IMR-90 (cell line): ENCODE results near the gene PPM1M. TPM values are rescaled to one million over a fixed set of nuclear protein-coding genes. Genes with fewer than 3 reads are reported as not detected.
"Not testable (repeated sequence)": the region's sequence is repeated elsewhere in the genome, so short reads cannot be mapped to it uniquely, and the experiment has no call there.

Source experiments
- ATAC-seq: fragments of 200-7000 bp; cut with Tn5 transposase; 2 replicates; pipeline ENCODE4 v1.9.1; 2020; ENCODE audit warnings: low read depth, mild to moderate bottlenecking, moderate library complexity
- BruUV-seq: library from RNA; stranded (reverse); fragments of 400-500 nt; replicated peaks from 2 replicates; lab custom pipeline; 2021; lab: Mats Ljungman, UMichigan
- CTCF ChIA-PET: fragments of 300-600 bp; formaldehyde crosslinking; extraction: SDS; loops from one replicate; lab custom pipeline; 2021; ENCODE audit warnings: antibody characterized with exemption; lab: Yijun Ruan, JAX
- POLR2A ChIA-PET: fragments of 300-600 bp; sonication (Branson Sonifier 250); formaldehyde crosslinking; loops from one replicate; lab custom pipeline; 2022; ENCODE audit warnings: antibody characterized with exemption; ENCODE audit not compliant: unreplicated experiment; lab: Charles Lee
- DNase-seq: peaks from one replicate; pipeline ENCODE4 v3.0.0; 2013
- H2AFZ ChIP-seq: replicated peaks from 2 replicates; pipeline ENCODE3; 2013; ENCODE audit warnings: low read length, mild to moderate bottlenecking; ENCODE audit not compliant: poor library complexity
- H2AK5ac ChIP-seq: 2 replicates; pipeline ENCODE4 v1.6.1; 2013; ENCODE audit warnings: low read depth, low read length, inconsistent platforms
- H2AK9ac ChIP-seq: replicated peaks from 2 replicates; pipeline ENCODE3; 2013; ENCODE audit warnings: mild to moderate bottlenecking, low read depth, low read length, moderate library complexity; ENCODE audit not compliant: poor library complexity
- H2BK120ac ChIP-seq: 2 replicates; pipeline ENCODE4 v1.6.1; 2013; ENCODE audit warnings: low read depth, low read length, inconsistent platforms
- H2BK15ac ChIP-seq: 3 replicates; pipeline ENCODE4 v1.6.1; 2013; ENCODE audit warnings: low read depth, low read length, inconsistent platforms
- H2BK20ac ChIP-seq: 2 replicates; pipeline ENCODE4 v1.6.1; 2013; ENCODE audit warnings: low read depth, mild to moderate bottlenecking, inconsistent platforms, low read length, moderate library complexity
- H2BK5ac ChIP-seq: 2 replicates; pipeline ENCODE4 v1.6.1; 2013; ENCODE audit warnings: mild to moderate bottlenecking, low read depth, low read length, inconsistent platforms; ENCODE audit not compliant: poor library complexity, severe bottlenecking
- H3K14ac ChIP-seq: replicated peaks from 2 replicates; pipeline ENCODE4 v1.6.1; 2013; ENCODE audit warnings: low read depth, low read length, inconsistent platforms
- H3K18ac ChIP-seq: 2 replicates; pipeline ENCODE4 v1.6.1; 2013; ENCODE audit warnings: low read depth, low read length, control low read depth
- H3K23ac ChIP-seq: 2 replicates; pipeline ENCODE4 v1.6.1; 2013; ENCODE audit warnings: low read depth, low read length, inconsistent platforms
- H3K27ac ChIP-seq: 2 replicates; pipeline ENCODE4 v1.5.1; 2013; ENCODE audit warnings: mild to moderate bottlenecking, control low read depth, low read length; ENCODE audit not compliant: insufficient read depth
- H3K27me3 ChIP-seq: 2 replicates; pipeline ENCODE4 v1.6.1; 2013; ENCODE audit warnings: low read length; ENCODE audit not compliant: control insufficient read depth, insufficient read depth
- H3K36me3 ChIP-seq: 2 replicates; pipeline ENCODE4 v1.6.1; 2013; ENCODE audit warnings: low read length, mixed read lengths; ENCODE audit not compliant: control insufficient read depth, insufficient read depth
- H3K4ac ChIP-seq: 2 replicates; pipeline ENCODE4 v1.6.1; 2013; ENCODE audit warnings: low read depth, low read length, inconsistent platforms
- H3K4me1 ChIP-seq: 2 replicates; pipeline ENCODE4 v1.6.1; 2013; ENCODE audit warnings: low read length, mixed read lengths; ENCODE audit not compliant: control insufficient read depth, insufficient read depth
- H3K4me2 ChIP-seq: 2 replicates; pipeline ENCODE4 v1.6.1; 2013; ENCODE audit warnings: low read depth, mild to moderate bottlenecking, control low read depth, low read length, moderate library complexity
- H3K4me3 ChIP-seq: 2 replicates; pipeline ENCODE4 v1.5.1; 2013; ENCODE audit warnings: low read depth, mild to moderate bottlenecking, control low read depth, low read length, moderate library complexity; ENCODE audit not compliant: insufficient read depth
- H3K56ac ChIP-seq: 2 replicates; pipeline ENCODE4 v1.6.1; 2013; ENCODE audit warnings: low read length, inconsistent platforms; ENCODE audit not compliant: insufficient read depth; ENCODE audit errors: extremely low read depth
- H3K79me1 ChIP-seq, 2 experiments: 2 replicates each; pipeline ENCODE4 v1.6.1; 2013; ENCODE audit warnings: low read length in 2 of 2, inconsistent platforms in 1 of 2, low read depth in 1 of 2
- H3K9ac ChIP-seq: 2 replicates; pipeline ENCODE4 v1.6.1; 2013; ENCODE audit warnings: low read depth, low read length, control low read depth
- H3K9me1 ChIP-seq: 2 replicates; pipeline ENCODE4 v1.6.1; 2013; ENCODE audit warnings: low read length, inconsistent platforms; ENCODE audit not compliant: insufficient read depth
- H3K9me3 ChIP-seq: 2 replicates; pipeline ENCODE4 v1.6.1; 2013; ENCODE audit warnings: low read length; ENCODE audit not compliant: control insufficient read depth, insufficient read depth
- H4K20me1 ChIP-seq: 2 replicates; pipeline ENCODE4 v1.6.1; 2013; ENCODE audit warnings: low read length, inconsistent platforms; ENCODE audit not compliant: insufficient read depth
- H4K5ac ChIP-seq: 2 replicates; pipeline ENCODE4 v1.6.1; 2013; ENCODE audit warnings: mild to moderate bottlenecking, low read depth, low read length, control low read depth
- H4K8ac ChIP-seq, 2 experiments: 2 replicates each; pipeline ENCODE4 v1.6.1; 2013; ENCODE audit warnings: low read depth in 2 of 2, low read length in 2 of 2, control low read depth in 1 of 2, inconsistent platforms in 1 of 2
- H4K91ac ChIP-seq: 2 replicates; pipeline ENCODE4 v1.6.1; 2013; ENCODE audit warnings: low read depth, low read length, inconsistent platforms; ENCODE audit not compliant: insufficient read depth
- WGBS, 2 experiments: methylation state at CpG; one replicate each; pipeline versions ENCODE4 v1.1.5 to v1.1.7; 2013; ENCODE audit warnings: missing lambda C conversion rate in 2 of 2; ENCODE audit not compliant: insufficient read length in 1 of 2; ENCODE audit errors: extremely low coverage in 2 of 2; 5-methylcytosine and 5-hydroxymethylcytosine counted together
- dilution Hi-C: fragments of 300-500 bp; cut with HindIII; formaldehyde crosslinking; loops from one replicate; pipeline ENCODE4 v1.14.3; 2018; ENCODE audit warnings: low sequenced_read_pairs; ENCODE audit not compliant: unreplicated experiment
- in situ Hi-C: fragments of 300-500 bp; cut with MboI; formaldehyde crosslinking; loops from 3 replicates; pipeline ENCODE4 v1.14.3; 2019; ENCODE audit warnings: low sequenced_read_pairs, inconsistent platforms, mixed read lengths
- intact Hi-C: fragments of 100-400 bp; cut with micrococcal nuclease; formaldehyde crosslinking; loops from 2 replicates; pipeline ENCODE4 v1.10.0; 2022
- polyA plus RNA-seq, 3 experiments: library from polyadenylated mRNA; depleted of rRNA; stranded (reverse); fragments of >200 nt; gene quantifications; 2 replicates each; pipeline ENCODE4 v1.2.3, GENCODE V29; 2012; ENCODE audit warnings: low replicate concordance in 1 of 3
- total RNA-seq: library from RNA; depleted of rRNA; stranded (reverse); fragments of >200 nt; gene quantifications from 2 replicates; pipeline ENCODE4 v1.2.3, GENCODE V29; 2012

PPM1M gene
- total and polyA plus RNA-seq, 2 of the 4 experiments (the other 2 are of a cell fraction) = 12.2 to 18.1 TPM

GRCh38 chr3:52284051-52284450, 38.5 kb downstream of the PPM1M start:
- dilution Hi-C loops, H2BK15ac ChIP-seq, H4K20me1 ChIP-seq, H2AK9ac ChIP-seq, H3K36me3 ChIP-seq, H3K14ac ChIP-seq, H4K8ac ChIP-seq, H3K4ac ChIP-seq, H2BK20ac ChIP-seq, ATAC-seq, BruUV-seq, H3K18ac ChIP-seq, H3K56ac ChIP-seq, H3K27me3 ChIP-seq, H3K4me3 ChIP-seq, H2AK5ac ChIP-seq, H3K9ac ChIP-seq, H2AFZ ChIP-seq, H4K5ac ChIP-seq, H3K23ac ChIP-seq, intact Hi-C loops, H3K4me2 ChIP-seq, DNase-seq, H3K9me3 ChIP-seq, H3K27ac ChIP-seq, H4K91ac ChIP-seq, POLR2A ChIA-PET, H2BK5ac ChIP-seq, H2BK120ac ChIP-seq, in situ Hi-C loops: not testable (repeated sequence)
- CTCF ChIA-PET = interaction anchor here (0.7 to 1.1 kb wide), 3 partner anchors 44 to 55 kb away, joined by 3 to 4 read pairs (median 3); partner anchors contain the start of gene TWF2
- peaks cover 14% of the 10 kb centered on the region for H3K4me1 ChIP-seq
- H3K9me1 ChIP-seq = peaks cover 21% of the 10 kb centered on the region
- WGBS, 2 experiments = 100% methylated on average over 2 of the region's 4 CpGs; no CpG with 5 or more reads in 1 of the 2 experiments
- peaks cover 22 to 35% of the 10 kb centered on the region in 2 experiments for H3K79me1 ChIP-seq
